ENCODE data around the gene EIF5AL1.
A peak's percentile ranks its signal among the peaks of the same experiment; 100 is the strongest.
"Not testable (repeated sequence)": the region's sequence is repeated elsewhere in the genome, so short reads cannot be mapped to it uniquely, and the experiment has no call there.

Gene EIF5AL1

GRCh38 chr10:79555354-79556309, 43.3 kb downstream of the EIF5AL1 start:
- DNase-seq (ENCODE audit: low read depth in 2 of 3, low spot score in 1 of 3): no peak

DNA sequence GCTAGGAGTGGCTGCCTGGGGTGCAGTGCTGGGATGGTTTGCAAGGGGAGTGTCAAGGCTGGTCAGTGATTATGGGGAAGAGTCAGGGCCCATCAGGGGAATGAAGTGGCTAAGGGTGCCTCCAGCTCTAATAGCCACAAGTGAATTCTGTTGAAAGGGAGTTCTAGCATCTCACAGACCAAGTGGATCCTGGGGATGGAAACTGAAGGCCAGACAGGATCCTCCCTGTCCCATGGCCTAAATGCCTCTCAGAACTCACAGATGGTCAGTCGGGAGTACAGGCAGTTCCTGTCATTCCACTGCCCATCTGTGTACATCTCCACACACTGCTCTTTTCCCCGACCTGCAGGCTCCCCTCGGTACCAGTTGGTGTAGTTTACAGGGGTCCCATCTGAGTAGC, 44.6 kb downstream of the EIF5AL1 start:
- DNase-seq (ENCODE audit: low read depth in 2 of 3, low spot score in 1 of 3): not testable (repeated sequence)

DNA sequence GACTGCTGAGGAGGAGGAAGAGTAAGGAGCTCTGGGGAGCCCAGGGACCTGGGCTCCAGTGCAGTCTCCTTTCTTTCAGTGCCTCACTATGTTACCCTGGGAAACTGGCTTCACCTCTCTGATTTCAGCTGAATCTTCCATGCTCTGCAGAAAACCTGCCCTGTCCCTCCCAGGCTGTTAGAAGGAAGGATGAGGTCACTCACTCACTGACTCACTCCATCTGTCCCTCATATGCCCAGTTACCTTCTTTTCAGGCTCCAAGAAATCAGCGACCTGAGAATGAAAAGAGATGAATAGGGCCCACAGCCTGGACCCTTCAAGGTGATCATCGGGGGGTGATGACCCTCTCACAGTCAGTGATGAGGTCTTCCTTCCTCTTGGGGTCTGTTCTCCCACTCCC, 47.4 kb downstream of the EIF5AL1 start:
- DNase-seq (ENCODE audit: low read depth in 2 of 3, low spot score in 1 of 3): no peak

GRCh38 chr10:79560160-79560709, 47.9 kb downstream of the EIF5AL1 start, which contains the start of gene SFTPA2:
Gene SFTPA2, minus strand, starts transcription at chr10:79560407. Its CDS starts 924 bp downstream, at chr10:79559483.
- no peak for DNase-seq (ENCODE audit: low read depth in 2 of 3, low spot score in 1 of 3)

DNA sequence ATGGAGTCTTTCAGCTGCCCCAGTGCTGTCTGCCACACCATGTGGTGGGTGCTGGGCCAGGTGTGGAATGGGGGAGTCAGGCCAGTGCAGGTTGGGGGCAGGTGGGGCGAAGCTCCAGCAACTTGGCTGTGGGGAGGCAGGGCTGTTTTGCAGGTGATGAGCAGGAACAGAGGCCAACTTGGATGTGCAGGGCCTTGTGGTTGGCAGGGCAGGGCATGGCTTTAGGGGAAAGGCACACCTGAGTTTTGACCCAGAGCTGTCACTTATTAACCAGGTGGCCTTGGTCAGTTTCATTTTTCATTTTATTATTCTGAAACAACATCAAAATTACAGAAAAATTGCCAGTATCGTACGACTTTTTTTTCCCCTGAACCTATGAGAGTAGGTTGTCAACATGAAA, 48.9 kb downstream of the EIF5AL1 start:
- no peak for DNase-seq (ENCODE audit: low read depth in 2 of 3, low spot score in 1 of 3)

DNA sequence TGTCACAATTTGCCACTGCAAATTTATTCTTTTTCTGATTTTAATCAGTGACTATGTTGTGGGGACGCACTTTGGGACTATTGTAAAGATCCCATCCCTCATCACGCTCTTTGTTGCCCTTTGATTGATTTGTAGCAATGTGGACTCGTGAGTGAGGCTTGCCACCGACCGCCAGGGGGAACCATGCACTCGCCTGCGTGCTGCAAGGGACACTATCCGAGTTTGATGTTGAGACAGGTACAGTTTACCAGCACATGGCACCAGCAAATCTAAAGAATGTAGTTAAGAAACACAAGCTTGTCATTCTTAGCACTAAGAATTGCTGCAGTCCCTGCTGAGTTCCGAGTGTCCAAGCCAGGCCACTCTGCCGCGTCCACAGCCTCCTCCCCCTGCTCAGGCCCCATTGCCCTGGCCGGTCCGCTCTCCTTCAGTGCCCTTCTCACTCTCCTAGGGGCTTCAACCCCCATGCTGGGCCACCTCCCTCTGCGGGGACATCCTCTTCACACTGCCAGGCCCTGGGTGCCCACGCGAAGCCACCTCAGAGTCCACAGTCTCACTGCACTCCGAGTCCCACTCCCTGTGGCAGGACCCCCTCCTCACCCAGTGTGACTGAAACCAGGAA, 49.9 kb downstream of the EIF5AL1 start:
- peak; percentile 35 to 56 (median 49) for DNase-seq (ENCODE audit: low read depth in 2 of 3, low spot score in 1 of 3)

GRCh38 chr10:79563426-79563825, 51.1 kb downstream of the EIF5AL1 start:
- no peak for DNase-seq (ENCODE audit: low read depth in 2 of 3, low spot score in 1 of 3)
